A673 (cell line): ENCODE measurements around the gene SLC66A2. TPM values are rescaled to one million over a fixed set of nuclear protein-coding genes. Genes with fewer than 3 reads are reported as not detected.
"Not testable (repeated sequence)": the region's sequence is repeated elsewhere in the genome, so short reads cannot be mapped to it uniquely, and the experiment has no call there.

Experiments
- BruUV-seq: library from RNA; stranded (reverse); fragments of 400-500 nt; replicated peaks from 2 replicates; lab custom pipeline; 2021; lab: Mats Ljungman, UMichigan
- CTCF ChIA-PET: fragments of 300-600 bp; sonication (Branson Sonifier 250); formaldehyde crosslinking; loops from one replicate; lab custom pipeline; 2022; ENCODE audit warnings: antibody characterized with exemption; lab: Charles Lee
- POLR2A ChIA-PET: fragments of 300-600 bp; sonication (Branson Sonifier 250); formaldehyde crosslinking; loops from one replicate; lab custom pipeline; 2022; ENCODE audit warnings: antibody characterized with exemption; ENCODE audit not compliant: low non-redundant PET; lab: Charles Lee
- DNase-seq: peaks from one replicate; pipeline ENCODE4 v3.0.0-alpha.2; 2015; ENCODE audit warnings: low spot score
- H3K27ac ChIP-seq: fragments of 200-600 bp; sonication (generic); 2 replicates; pipeline ENCODE4 v1.5.1; 2016; ENCODE audit warnings: mixed run types, low read depth, mild to moderate bottlenecking, mixed read lengths, antibody characterized with exemption, low read length; ENCODE audit not compliant: poor library complexity, severe bottlenecking
- H3K27me3 ChIP-seq: fragments of 200-600 bp; sonication (generic); replicated peaks from 2 replicates; pipeline ENCODE4 v1.6.1; 2017; ENCODE audit warnings: mixed run types, low read depth, mild to moderate bottlenecking, mixed read lengths, antibody characterized with exemption, low read length; ENCODE audit not compliant: insufficient read depth, poor library complexity
- H3K36me3 ChIP-seq: fragments of 200-600 bp; sonication (generic); 2 replicates; pipeline ENCODE4 v1.6.1; 2016; ENCODE audit warnings: mixed run types, mild to moderate bottlenecking, mixed read lengths, antibody characterized with exemption, low read length; ENCODE audit not compliant: insufficient read depth, poor library complexity, severe bottlenecking
- H3K4me1 ChIP-seq: fragments of 200-600 bp; sonication (generic); 2 replicates; pipeline ENCODE4 v1.6.1; 2017; ENCODE audit warnings: mixed run types, mild to moderate bottlenecking, mixed read lengths, antibody characterized with exemption, low read length; ENCODE audit not compliant: insufficient read depth, poor library complexity, severe bottlenecking
- H3K4me3 ChIP-seq: fragments of 200-600 bp; sonication (generic); 2 replicates; pipeline ENCODE4 v1.5.1; 2016; ENCODE audit warnings: low read depth, mixed run types, mild to moderate bottlenecking, mixed read lengths, low read length; ENCODE audit not compliant: poor library complexity, severe bottlenecking
- H3K9me3 ChIP-seq: fragments of 200-600 bp; sonication (generic); 2 replicates; pipeline ENCODE4 v1.6.1; 2016; ENCODE audit warnings: mixed run types, low read depth, mild to moderate bottlenecking, mixed read lengths, antibody characterized with exemption, low read length; ENCODE audit not compliant: poor library complexity, severe bottlenecking
- CTCF ChIP-seq: fragments of 300-800, 200-600 bp; sonication (generic); conservative IDR thresholded peaks from 2 replicates; pipeline ENCODE4 v1.5.1; 2017; ENCODE audit warnings: low read depth, mild to moderate bottlenecking, antibody characterized with exemption, low read length, moderate library complexity, mixed read lengths
- EZH2 ChIP-seq: fragments of 200-600 bp; sonication (generic); IDR thresholded peaks from 2 replicates; pipeline ENCODE4 v1.6.1; 2017; ENCODE audit warnings: borderline replicate concordance, low read depth, mild to moderate bottlenecking, mixed read lengths, antibody characterized with exemption, low read length; ENCODE audit not compliant: poor library complexity, severe bottlenecking
- intact Hi-C: fragments of 100-400 bp; cut with micrococcal nuclease; formaldehyde crosslinking; loops from one replicate; pipeline ENCODE4 v1.10.0; 2022; ENCODE audit not compliant: unreplicated experiment
- total RNA-seq: library from RNA; stranded (reverse); gene quantifications from 2 replicates; pipeline ENCODE4 v1.2.3, GENCODE V29; 2021

The SLC66A2 gene
- total RNA-seq, 1 experiment from 2014 or later: 28.0 TPM

GRCh38 chr18:79868168-79868784 lies 83.2 kb downstream of the SLC66A2 start:
- no peaks in the 10 kb centered on the region for H3K27me3 ChIP-seq
- POLR2A ChIA-PET: no interaction called here
- DNase-seq: no peak
- TF ChIP-seq EZH2: no peak
- TF ChIP-seq CTCF: no peak
- no TSS peak for BruUV-seq
- CTCF ChIA-PET: no interaction called here
- H3K27ac ChIP-seq: no peak overlapping the region
- H3K36me3 ChIP-seq: no peaks in the 10 kb centered on the region
- H3K4me3 ChIP-seq: no peak overlapping the region
- H3K4me1 ChIP-seq: no peaks in the 10 kb centered on the region
- intact Hi-C loops: no loop called here
- no peaks in the 10 kb centered on the region for H3K9me3 ChIP-seq

GRCh38 chr18:79867666-79868065 lies 83.8 kb downstream of the SLC66A2 start:
- TF ChIP-seq EZH2: no peak
- TF ChIP-seq CTCF: no peak
- intact Hi-C loops: no loop called here
- H3K4me3 ChIP-seq: no peak overlapping the region
- BruUV-seq: no TSS peak
- DNase-seq: no peak
- no peaks in the 10 kb centered on the region for H3K9me3 ChIP-seq
- CTCF ChIA-PET: no interaction called here
- H3K36me3 ChIP-seq: no peaks in the 10 kb centered on the region
- no peak overlapping the region for H3K27ac ChIP-seq
- H3K4me1 ChIP-seq: no peaks in the 10 kb centered on the region
- no peaks in the 10 kb centered on the region for H3K27me3 ChIP-seq
- POLR2A ChIA-PET: no interaction called here

GRCh38 chr18:79866889-79867574 lies 84.4 kb downstream of the SLC66A2 start:
- H3K4me1 ChIP-seq: no peaks in the 10 kb centered on the region
- H3K36me3 ChIP-seq: no peaks in the 10 kb centered on the region
- peak; percentile 6 for DNase-seq
- no peak overlapping the region for H3K27ac ChIP-seq
- POLR2A ChIA-PET: no interaction called here
- peaks cover 3% of the 10 kb centered on the region for H3K27me3 ChIP-seq
- no TSS peak for BruUV-seq
- peaks cover 2% of the 10 kb centered on the region for H3K9me3 ChIP-seq
- no peak overlapping the region for H3K4me3 ChIP-seq
- CTCF ChIA-PET: no interaction called here
- no peak for TF ChIP-seq CTCF
- TF ChIP-seq EZH2: no peak
- intact Hi-C loops: no loop called here

- DNase-seq, H3K36me3 ChIP-seq, CTCF ChIA-PET, intact Hi-C loops, H3K27ac ChIP-seq, H3K4me1 ChIP-seq, BruUV-seq, H3K4me3 ChIP-seq, H3K9me3 ChIP-seq, POLR2A ChIA-PET: not testable (repeated sequence)
- peaks cover 12% of the 10 kb centered on the region for H3K27me3 ChIP-seq
Observed at GRCh38 chr18:79865951-79866350, 85.5 kb downstream of the SLC66A2 start.

- POLR2A ChIA-PET, BruUV-seq, H3K36me3 ChIP-seq, H3K4me1 ChIP-seq, H3K9me3 ChIP-seq, H3K4me3 ChIP-seq, CTCF ChIA-PET, H3K27ac ChIP-seq, intact Hi-C loops, DNase-seq: not testable (repeated sequence)
- peaks cover 18% of the 10 kb centered on the region for H3K27me3 ChIP-seq
Observed at GRCh38 chr18:79864955-79865354, 86.5 kb downstream of the SLC66A2 start.
